SK-N-MC (cell line): ENCODE measurements around the gene ACOXL.

Source experiments
- DNase-seq: peaks from one replicate; pipeline ENCODE4 v3.0.0-alpha.2; 2011; ENCODE audit warnings: low read depth, low spot score
- H3K27ac ChIP-seq: fragments of 200-600 bp; sonication (generic); 2 replicates; pipeline ENCODE4 v1.5.1; 2016; ENCODE audit warnings: mixed run types
- H3K36me3 ChIP-seq: fragments of 200-600 bp; sonication (generic); 2 replicates; pipeline ENCODE4 v1.6.1; 2017; ENCODE audit warnings: antibody characterized with exemption, low read length, mixed read lengths; ENCODE audit not compliant: insufficient read depth
- H3K4me3 ChIP-seq: fragments of 200-600 bp; sonication (generic); 2 replicates; pipeline ENCODE4 v1.5.1; 2016
- H3K9ac ChIP-seq: fragments of 200-600 bp; sonication (generic); 2 replicates; pipeline ENCODE4 v1.8.0; 2017; ENCODE audit warnings: mixed run types, mixed read lengths; ENCODE audit not compliant: insufficient read length
- H3K9me3 ChIP-seq: fragments of 200-600 bp; sonication (generic); 2 replicates; pipeline ENCODE4 v1.6.1; 2017; ENCODE audit warnings: low read depth, mild to moderate bottlenecking, antibody characterized with exemption, low read length, moderate library complexity, mixed read lengths
- EZH2 ChIP-seq: fragments of 200-600 bp; sonication (generic); IDR thresholded peaks from one replicate; pipeline ENCODE4 v1.6.1; 2017; ENCODE audit warnings: antibody characterized with exemption
- FOXP2 ChIP-seq: optimal IDR thresholded peaks from 2 replicates; pipeline ENCODE3; 2011; ENCODE audit warnings: mild to moderate bottlenecking, moderate library complexity; ENCODE audit not compliant: insufficient read depth; ENCODE audit errors: extremely low read length, control extremely low read depth
- POLR2AphosphoS5 ChIP-seq: IDR thresholded peaks from 2 replicates; pipeline ENCODE4 v1.6.1; 2012; ENCODE audit warnings: mild to moderate bottlenecking, low read depth, low read length, borderline replicate concordance

ACOXL gene

DNA sequence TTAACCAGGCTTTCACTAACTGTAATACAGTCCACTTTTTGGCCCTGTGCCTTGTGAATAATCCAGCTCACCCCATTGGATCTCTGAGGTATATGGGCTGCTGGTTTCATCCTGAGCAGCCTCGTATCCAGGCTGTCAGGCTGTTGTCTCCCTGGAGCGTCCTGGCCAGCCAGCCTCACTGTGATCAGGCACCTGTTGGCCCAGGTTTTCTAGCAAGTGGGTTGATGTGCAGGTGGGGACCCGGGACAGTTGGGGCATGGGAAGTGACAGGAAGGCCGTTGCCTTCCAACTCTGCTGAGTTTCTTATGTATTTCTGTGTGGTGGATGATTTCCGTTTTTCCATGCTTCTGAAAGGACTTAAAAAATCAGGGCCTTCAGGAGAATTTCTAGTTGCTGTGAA lies 132.4 kb downstream of the ACOXL start:
- no peak overlapping the region for H3K4me3 ChIP-seq
- TF ChIP-seq EZH2 (no peak), FOXP2 (no peak), POLR2AphosphoS5 (no peak)
- H3K36me3 ChIP-seq = no peaks in the 10 kb centered on the region
- no peaks in the 10 kb centered on the region for H3K9me3 ChIP-seq
- H3K27ac ChIP-seq = no peak overlapping the region
- no peak overlapping the region for H3K9ac ChIP-seq
- no peak for DNase-seq

DNA sequence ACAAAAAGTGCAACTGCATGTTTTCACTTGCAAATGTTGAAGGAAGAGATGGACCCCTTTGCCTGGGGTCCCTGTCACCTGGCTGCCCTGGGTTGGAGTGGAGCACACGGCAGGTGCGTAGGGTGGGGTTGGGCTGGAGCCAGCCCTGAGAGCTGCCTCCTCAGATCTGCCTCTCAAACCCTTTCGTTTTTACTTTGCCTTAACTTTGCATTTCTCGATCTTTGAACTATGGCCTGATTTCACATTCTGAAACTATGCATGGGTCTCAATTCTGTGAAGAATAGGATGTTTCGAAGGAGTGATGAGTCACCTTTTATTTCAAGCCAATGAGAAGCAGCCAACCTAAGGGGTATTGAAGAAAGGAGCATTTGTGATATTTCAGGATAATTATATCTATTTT lies 132.8 kb downstream of the ACOXL start:
- no peak overlapping the region for H3K27ac ChIP-seq
- H3K36me3 ChIP-seq = no peaks in the 10 kb centered on the region
- no peak overlapping the region for H3K9ac ChIP-seq
- TF ChIP-seq POLR2AphosphoS5 (no peak), FOXP2 (no peak), EZH2 (no peak)
- no peaks in the 10 kb centered on the region for H3K9me3 ChIP-seq
- H3K4me3 ChIP-seq = no peak overlapping the region
- DNase-seq = no peak

DNA sequence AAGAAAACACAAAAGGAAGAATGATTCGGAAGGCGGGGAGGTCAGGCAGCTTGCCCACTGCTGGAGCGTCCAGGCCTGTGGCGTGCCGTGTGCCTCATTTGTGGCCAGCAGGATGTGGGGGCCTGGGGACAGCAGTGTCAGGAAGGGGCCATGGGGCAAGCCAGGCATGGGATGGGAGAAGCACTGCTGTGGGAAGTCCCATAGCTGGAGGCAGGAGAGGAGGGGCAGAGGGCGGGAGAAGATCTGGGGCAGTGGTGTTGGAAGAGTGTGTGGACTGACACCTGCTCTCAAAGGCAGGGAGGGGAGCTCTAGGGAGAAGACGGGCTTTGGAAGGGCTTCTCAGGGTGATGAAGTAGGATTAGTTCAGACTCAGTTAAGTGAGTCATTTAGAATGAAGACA lies 133.7 kb downstream of the ACOXL start:
- TF ChIP-seq EZH2 = no peak
- TF ChIP-seq FOXP2 = no peak
- no peak for TF ChIP-seq POLR2AphosphoS5
- no peaks in the 10 kb centered on the region for H3K9me3 ChIP-seq
- H3K4me3 ChIP-seq = no peak overlapping the region
- no peak overlapping the region for H3K27ac ChIP-seq
- DNase-seq = no peak
- no peaks in the 10 kb centered on the region for H3K36me3 ChIP-seq
- no peak overlapping the region for H3K9ac ChIP-seq

DNA sequence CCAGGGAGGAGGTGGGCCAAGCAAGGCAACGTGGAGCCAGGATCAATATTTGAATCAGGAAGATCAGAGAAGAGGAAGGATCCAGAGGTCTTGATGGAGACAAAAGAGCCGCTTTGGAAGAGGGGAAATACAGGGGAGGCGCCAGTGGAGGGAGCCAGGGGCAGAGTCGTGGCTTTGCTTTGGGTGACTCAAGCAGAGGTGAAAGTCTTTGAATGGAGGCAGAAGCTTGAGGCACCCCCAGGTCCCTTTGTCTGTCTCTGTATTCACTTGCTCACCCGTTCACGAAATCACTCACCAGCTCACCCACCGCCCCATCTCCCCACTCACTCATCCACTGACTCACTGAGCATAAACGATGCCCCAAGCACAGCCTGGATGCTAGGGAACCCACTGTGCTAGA lies 134.1 kb downstream of the ACOXL start:
- Histone ChIP-seq H3K36me3 (no peaks in the 10 kb centered on the region), H3K9me3 (no peaks in the 10 kb centered on the region), H3K27ac (no peak overlapping the region), H3K4me3 (no peak overlapping the region), H3K9ac (no peak overlapping the region)
- TF ChIP-seq EZH2 (no peak), POLR2AphosphoS5 (no peak), FOXP2 (no peak)
- no peak for DNase-seq

DNA sequence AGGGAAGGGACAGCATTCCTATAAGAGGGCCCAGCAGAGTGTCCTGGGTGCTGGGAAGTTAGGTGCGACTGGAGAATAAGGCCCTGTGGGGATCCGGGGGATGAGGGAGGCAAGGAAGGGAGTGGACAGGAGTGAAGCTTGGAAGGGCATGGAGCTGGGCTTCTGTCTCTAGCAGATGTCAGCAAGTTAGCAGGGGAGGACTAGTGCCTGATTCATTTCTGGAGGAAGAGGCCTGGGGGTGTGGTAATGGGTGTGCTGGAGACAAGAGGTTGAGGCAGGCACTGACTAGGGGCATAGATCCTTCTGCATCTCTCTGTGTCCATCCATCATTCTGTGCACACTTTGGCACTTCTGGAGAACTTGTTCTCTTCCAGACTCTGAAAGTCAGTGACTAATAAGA lies 134.7 kb downstream of the ACOXL start:
- H3K9me3 ChIP-seq = no peaks in the 10 kb centered on the region
- H3K4me3 ChIP-seq = no peak overlapping the region
- H3K27ac ChIP-seq = no peak overlapping the region
- TF ChIP-seq EZH2 = no peak
- TF ChIP-seq POLR2AphosphoS5 = no peak
- TF ChIP-seq FOXP2 = no peak
- no peak for DNase-seq
- H3K9ac ChIP-seq = no peak overlapping the region
- no peaks in the 10 kb centered on the region for H3K36me3 ChIP-seq

DNA sequence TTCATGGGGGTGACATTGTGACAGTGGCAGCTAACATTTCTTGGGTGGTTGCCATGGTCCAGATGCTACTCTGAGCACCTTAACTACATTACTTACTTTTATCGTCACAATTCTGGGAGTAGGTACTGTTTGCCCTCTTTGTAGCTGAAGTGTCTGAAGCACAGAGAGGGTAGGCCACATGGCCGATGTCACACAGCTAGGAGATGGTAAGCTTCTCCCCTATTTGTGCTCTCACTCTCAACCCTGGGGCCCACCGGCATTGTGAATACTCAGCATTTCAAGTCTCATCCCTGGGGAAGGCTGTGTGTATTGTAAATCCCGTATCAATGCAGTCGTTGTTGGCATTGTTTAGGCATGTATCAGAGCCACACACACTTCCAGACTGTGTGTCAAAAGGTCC lies 136.6 kb downstream of the ACOXL start:
- no peaks in the 10 kb centered on the region for H3K9me3 ChIP-seq
- H3K9ac ChIP-seq = no peak overlapping the region
- H3K4me3 ChIP-seq = no peak overlapping the region
- TF ChIP-seq POLR2AphosphoS5 = no peak
- no peak for TF ChIP-seq FOXP2
- TF ChIP-seq EZH2 = no peak
- no peaks in the 10 kb centered on the region for H3K36me3 ChIP-seq
- no peak overlapping the region for H3K27ac ChIP-seq
- DNase-seq = no peak

DNA sequence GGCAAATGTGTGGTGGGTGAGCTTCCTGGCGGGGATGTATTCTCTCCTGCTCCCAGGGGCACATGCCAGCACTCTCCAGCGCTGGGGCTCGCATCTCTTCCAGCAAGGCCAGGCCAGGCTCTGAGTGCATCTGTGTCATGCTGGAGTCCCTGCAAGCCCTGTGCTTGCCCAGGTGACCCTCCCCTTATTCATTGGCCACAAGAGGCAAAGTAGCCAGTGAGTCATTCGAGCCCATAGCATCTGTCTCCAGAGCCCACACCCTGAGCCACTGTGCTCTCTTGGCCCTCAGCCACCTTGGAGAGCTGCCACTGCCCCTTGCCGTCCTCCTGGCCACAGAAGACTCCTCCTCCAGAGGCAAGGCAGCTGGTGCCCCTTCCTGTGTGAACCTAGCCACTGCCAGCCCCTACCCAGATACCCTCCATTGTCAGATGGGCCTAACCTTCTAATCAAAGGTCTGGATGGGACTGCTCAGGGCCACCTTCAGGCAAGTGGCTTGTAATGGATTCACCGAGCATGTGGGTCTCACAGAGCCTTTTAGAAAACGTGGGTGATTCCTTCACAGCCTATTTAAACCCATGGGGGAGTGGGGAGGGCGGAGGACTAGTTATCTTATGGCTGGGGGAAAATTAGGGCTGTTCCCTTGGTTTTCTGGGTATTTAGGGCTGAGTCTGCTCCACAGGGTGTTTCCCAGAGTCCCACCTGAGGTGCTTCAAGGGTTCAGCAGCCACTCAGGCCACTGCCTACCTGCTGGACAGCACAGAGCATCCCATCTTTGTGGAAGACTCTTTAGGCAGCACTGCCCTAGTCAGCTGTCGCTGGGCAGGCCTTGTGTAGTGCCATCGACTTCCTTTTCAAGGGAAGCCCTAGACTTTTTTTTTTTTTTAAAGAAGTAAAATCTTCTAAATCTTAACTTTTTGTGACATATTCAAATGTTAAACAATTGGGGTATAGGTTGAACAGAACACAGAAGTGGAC lies 137.4 kb downstream of the ACOXL start:
- no peak overlapping the region for H3K27ac ChIP-seq
- H3K9ac ChIP-seq = no peak overlapping the region
- no peak overlapping the region for H3K4me3 ChIP-seq
- no peak for DNase-seq
- H3K36me3 ChIP-seq = no peaks in the 10 kb centered on the region
- TF ChIP-seq EZH2 (no peak), FOXP2 (no peak), POLR2AphosphoS5 (no peak)
- no peaks in the 10 kb centered on the region for H3K9me3 ChIP-seq

DNA sequence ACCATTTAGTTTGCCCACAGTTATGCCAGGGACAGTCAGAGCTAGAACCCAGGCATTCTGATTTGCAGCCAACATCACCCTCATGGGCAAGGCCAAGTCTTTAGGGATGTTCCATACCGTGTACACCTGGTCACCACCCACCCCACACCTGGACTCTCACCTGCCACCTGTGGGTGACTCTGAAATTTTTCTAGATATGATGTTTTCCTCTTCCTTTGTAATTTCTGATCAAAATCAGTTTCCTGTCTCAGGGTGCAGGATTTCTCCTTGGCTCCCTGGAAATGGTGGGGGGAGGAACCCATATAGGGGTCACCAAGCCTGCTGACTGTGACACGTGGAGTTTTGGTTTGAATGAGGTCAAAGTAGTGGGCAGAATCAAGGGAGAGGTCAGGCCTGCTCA lies 138.2 kb downstream of the ACOXL start:
- H3K27ac ChIP-seq = no peak overlapping the region
- H3K4me3 ChIP-seq = no peak overlapping the region
- DNase-seq = no peak
- H3K36me3 ChIP-seq = no peaks in the 10 kb centered on the region
- TF ChIP-seq EZH2 (no peak), POLR2AphosphoS5 (no peak), FOXP2 (no peak)
- no peaks in the 10 kb centered on the region for H3K9me3 ChIP-seq
- H3K9ac ChIP-seq = no peak overlapping the region

DNA sequence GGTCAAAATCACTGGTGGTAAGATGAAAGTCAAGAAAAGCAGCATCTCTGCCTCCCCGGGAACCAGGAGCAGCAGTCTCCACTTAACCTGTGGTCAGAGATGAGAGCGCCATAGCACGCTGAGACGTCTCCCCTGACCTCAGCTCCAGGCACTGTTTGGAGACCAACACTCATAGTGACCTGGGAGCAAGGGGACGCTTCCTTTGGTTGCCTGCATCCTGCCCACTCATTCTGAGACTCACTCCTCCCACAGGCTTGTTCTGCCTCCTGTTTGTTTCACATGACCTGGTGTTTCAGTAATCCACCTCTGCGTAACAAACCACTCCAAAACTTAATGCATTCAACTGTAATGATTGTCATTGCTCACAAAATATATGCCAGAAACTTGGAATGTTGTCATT lies 139.3 kb downstream of the ACOXL start:
- no peak for DNase-seq
- Histone ChIP-seq H3K4me3 (no peak overlapping the region), H3K36me3 (no peaks in the 10 kb centered on the region), H3K27ac (no peak overlapping the region), H3K9ac (no peak overlapping the region), H3K9me3 (no peaks in the 10 kb centered on the region)
- no peak for TF ChIP-seq FOXP2
- TF ChIP-seq POLR2AphosphoS5 = no peak
- TF ChIP-seq EZH2 = no peak
